ENCODE measurements around the gene ZSCAN10.
A peak's percentile ranks its signal among the peaks of the same experiment; 100 is the strongest.
"Not testable (repeated sequence)": the region's sequence is repeated elsewhere in the genome, so short reads cannot be mapped to it uniquely, and the experiment has no call there.

The ZSCAN10 gene

GRCh38 chr16:3059041-3059722 is 39.9 kb downstream of the ZSCAN10 start:
- DNase-seq = peak; percentile 65

DNA sequence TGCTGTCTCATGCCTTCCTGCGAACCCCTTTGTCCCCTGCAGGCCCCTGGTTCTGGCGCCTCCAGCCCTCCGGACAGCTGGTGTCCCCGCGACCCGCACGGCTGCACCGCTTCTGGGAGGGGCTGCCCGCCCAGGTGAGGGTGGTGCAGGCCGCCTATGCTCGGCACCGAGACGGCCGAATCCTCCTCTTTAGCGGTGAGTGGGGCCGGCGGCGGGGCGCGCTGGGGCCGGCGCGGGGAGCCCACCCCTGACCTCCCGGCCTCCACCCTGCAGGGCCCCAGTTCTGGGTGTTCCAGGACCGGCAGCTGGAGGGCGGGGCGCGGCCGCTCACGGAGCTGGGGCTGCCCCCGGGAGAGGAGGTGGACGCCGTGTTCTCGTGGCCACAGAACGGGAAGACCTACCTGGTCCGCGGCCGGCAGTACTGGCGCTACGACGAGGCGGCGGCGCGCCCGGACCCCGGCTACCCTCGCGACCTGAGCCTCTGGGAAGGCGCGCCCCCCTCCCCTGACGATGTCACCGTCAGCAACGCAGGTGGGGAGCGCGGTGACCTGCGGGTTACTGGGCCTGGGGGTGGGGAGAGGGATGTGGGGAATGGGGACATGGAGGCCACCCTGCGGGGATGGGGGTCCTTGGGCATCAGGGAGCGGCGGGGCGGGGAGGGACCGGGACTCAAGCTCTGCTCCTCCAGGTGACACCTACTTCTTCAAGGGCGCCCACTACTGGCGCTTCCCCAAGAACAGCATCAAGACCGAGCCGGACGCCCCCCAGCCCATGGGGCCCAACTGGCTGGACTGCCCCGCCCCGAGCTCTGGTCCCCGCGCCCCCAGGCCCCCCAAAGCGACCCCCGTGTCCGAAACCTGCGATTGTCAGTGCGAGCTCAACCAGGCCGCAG is 40.7 kb downstream of the ZSCAN10 start:
- DNase-seq = no peak

DNA sequence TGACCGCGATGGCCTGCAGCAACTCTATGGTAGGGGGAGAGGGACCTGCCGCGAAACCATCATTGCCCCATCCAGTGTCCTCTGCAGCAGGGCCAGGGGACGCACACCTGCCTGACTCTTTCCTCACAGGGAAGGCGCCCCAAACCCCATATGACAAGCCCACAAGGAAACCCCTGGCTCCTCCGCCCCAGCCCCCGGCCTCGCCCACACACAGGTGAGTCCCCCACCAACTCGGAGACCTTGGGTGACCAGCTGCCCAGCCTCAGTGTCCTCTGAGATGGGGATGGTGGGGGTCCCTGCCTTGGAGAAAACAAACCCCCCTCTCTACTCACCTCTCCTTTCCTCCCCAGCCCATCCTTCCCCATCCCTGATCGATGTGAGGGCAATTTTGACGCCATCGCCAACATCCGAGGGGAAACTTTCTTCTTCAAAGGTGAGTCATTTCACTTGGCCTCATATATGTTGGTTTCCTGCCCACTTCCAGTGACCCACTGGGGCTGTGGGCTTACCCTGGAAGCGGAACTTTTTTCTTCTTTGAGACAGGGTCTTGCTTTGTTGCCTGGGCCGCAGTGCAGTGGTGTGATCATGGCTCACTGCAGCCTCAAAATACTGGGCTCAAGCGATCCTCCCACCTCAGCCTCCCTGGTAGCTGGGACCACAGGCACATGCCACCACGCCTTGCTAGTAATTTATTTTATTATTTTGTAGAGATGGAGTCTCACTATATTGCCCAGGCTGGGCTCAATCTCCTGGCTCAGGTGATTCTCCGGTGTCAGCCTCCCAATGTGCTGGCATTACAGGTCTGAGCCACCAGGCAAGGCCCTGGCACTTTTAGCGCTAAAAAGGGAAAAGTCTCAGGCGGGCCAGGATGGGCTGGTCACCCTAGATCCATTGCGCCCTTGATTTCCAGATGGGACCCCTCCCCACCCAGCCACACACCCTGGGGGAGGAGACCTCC is 41.6 kb downstream of the ZSCAN10 start:
- no peak for DNase-seq

DNA sequence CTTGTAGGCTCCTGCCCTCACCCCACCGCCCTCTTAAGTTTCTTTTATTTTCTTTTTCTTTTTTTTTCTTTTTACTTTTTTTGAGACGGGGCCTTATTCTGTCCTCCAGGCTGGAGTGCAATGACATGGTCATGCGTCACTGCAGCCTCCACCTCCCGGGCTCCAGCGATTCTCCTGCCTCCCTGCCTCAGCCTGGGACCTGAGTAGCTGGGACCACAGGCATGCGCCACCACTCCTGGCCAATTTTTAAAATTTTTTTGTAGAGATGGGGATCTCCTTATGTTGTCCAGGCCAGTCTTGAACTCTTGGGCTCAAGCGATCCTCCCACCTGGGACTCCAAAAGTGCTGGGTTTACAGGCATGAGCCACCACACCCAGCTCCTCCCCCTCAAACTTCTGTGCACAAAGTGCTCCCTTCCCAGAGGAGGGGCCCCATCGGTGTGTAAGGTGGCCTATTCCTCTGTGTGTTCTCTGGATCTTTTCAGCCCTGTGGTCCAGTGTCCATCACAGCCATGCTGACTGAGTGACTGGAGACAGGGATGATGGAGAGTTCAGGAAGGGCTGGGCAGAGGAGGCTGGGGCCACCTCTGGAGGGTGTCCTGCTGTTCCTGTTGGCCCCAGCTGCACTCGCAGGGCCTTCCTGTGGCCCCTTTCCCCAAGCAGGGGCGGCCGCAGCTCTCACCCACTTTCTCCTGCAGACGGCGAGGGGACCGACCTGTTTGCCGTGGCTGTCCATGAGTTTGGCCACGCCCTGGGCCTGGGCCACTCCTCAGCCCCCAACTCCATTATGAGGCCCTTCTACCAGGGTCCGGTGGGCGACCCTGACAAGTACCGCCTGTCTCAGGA is 42.5 kb downstream of the ZSCAN10 start:
- no peak for DNase-seq

GRCh38 chr16:3055734-3056115 is 43.4 kb downstream of the ZSCAN10 start:
- not testable (repeated sequence) for DNase-seq

- no peak for DNase-seq
These were observed 43.9 kb downstream of the ZSCAN10 start for GRCh38 chr16:3054965-3055733.

DNA sequence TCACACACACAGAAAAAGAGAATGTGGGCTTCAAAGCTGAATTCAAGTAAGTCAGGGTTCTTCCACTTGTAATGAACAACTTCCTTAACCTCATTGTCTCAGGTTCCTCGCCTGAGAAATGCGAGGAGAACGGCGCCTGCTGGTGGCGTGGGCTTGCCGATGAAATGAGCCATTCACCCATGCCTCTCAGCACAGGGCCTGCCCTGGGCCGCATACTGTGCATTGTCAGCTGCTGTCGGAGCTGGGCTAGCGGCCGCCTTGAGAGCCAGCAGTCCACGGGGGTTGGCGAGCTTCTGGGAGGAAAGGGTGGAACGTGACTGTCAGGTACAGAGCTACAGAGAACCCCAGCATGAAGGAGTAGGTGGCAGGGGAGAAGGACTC is 45.8 kb downstream of the ZSCAN10 start:
- DNase-seq = not testable (repeated sequence)

DNA sequence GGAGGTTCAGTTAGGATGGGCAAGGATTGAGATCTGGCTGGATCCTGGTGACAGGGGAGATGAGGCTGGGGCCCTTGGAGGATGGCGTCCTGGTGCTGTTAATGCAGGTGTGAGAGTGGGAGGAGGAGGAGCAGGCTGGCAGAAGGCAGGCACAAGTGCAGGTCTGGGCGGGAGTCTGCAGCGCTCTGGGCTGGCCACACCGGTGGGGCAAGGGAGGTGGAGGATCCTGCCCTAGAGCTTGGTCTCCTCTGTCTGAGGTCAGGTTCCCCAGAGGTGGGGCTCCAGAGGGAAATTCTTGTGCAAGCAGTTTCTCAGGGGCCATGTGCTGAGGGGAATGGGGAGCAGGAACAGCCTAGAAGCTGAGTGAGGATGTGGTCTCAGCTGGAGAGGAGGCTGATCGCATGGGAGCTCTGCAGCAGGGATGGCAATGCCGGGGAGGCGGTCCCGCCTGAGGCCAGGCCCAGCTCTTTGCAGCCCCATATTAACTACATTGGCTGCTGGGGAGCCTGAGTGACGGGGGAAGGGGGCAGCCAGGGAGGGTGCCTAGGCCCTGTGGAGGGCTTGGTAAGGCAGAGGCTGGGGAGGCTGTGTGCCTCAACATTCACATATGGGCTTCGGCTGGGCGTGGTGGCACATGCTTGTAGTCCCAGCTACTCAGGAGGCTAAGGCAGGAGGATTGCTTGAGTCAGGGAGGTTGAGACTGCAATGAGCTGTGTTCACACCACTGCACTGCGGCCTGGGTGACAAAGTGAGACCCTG is 46.3 kb downstream of the ZSCAN10 start:
- DNase-seq = not testable (repeated sequence)

DNA sequence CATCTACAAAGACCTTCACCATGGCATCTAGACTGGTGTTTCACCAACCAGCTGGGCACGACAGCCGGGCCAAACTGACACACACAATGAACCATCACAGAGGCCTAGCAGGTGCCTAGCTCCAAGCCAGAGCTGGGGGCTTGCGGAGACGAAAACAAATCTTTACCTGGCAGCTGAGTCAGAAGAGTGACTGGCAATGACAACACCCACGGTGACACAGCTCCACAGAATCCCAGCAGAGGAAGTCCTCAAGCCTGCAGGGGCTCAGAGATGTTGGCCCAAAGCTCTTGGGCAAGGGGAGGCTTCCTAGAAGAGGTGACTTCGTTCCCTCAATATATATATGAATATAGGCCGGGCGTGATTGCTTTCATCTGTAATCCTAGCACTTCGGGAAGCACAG is 47.6 kb downstream of the ZSCAN10 start:
- DNase-seq = no peak

DNA sequence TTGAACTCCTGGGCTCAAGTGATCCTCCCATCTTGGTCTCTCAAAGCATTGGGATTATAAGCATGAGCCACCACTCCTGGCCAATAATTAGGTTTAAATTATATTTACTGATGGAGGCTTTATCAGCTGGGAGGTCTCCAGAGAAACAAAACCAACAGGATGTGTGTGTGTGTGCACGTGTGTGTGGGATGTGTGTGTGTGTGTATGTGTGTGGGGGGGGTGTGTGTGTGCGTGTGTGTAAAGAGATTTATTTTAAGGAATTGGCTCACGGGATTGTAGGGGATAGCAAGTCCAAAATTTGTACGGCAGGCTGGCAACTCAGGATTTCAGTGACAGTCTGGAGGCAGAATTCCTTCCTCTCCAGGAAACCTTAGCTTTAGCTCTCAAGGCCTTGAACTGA is 48.1 kb downstream of the ZSCAN10 start:
- DNase-seq = no peak

GRCh38 chr16:3050487-3050886 is 48.6 kb downstream of the ZSCAN10 start:
- no peak for DNase-seq

DNA sequence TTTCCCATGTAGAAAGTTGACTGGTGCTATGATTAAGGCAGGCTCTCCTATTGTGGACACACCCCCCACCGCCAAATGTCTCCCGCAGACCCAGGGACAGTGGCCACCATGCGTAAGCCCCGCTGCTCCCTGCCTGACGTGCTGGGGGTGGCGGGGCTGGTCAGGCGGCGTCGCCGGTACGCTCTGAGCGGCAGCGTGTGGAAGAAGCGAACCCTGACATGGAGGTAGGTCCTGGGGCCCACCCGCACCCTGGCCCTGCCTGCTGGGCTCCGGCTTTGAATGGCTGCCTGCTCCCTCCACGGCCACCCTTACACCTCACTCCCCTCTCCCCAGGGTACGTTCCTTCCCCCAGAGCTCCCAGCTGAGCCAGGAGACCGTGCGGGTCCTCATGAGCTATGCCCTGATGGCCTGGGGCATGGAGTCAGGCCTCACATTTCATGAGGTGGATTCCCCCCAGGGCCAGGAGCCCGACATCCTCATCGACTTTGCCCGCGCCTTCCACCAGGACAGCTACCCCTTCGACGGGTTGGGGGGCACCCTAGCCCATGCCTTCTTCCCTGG is 49.1 kb downstream of the ZSCAN10 start:
- no peak for DNase-seq

DNA sequence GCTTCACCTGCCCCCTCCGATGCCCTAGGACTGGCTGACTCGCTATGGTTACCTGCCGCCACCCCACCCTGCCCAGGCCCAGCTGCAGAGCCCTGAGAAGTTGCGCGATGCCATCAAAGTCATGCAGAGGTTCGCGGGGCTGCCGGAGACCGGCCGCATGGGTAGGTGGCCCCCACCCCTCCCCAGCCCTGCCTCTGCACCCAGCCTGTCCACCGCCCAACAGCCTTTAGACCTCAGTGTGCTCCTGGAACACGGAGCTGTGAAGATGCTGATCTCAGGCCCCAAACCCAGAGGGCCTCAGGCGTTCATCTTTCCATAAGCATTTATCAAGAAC is 51.7 kb downstream of the ZSCAN10 start:
- DNase-seq = no peak

DNA sequence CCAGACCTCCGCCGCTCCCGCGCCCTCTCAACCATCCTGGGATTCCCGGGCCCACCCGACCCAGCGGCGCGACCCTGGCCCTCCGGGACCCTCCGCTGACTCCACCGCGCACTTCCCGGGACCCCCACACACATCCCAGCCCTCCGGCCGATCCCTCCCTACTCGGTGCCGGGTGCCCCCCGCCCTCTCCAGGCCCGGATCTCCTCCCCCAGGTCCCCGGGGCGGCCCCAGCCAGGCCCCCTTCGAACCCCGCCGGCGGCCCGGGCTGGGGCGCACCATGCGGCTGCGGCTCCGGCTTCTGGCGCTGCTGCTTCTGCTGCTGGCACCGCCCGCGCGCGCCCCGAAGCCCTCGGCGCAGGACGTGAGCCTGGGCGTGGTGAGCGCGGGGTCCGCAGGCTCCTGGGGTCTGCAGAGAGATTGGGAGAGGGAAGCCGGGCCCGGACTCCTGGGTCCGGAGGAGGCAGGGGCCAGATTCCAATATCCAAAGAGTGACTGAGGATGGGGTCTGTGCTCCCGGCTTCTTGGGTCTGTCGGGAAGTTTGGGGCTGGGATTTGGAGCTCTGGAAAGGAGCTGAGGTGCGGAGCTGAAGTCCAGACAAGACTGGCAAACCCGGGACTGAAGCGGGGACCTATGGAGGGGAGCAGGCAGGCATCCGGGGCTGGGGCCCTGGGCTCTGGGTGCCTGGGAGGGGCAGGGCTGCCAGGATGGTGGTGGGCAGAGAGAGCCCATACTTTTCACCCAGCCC is 52.3 kb downstream of the ZSCAN10 start:
- no peak for DNase-seq

GRCh38 chr16:3045758-3046640 is 53.1 kb downstream of the ZSCAN10 start, which contains the start of gene MMP25:
TSS of gene MMP25 (plus strand) at chr16:3046561. CDS start at chr16:3046918, 357 bp downstream.
- no peak for DNase-seq

DNA sequence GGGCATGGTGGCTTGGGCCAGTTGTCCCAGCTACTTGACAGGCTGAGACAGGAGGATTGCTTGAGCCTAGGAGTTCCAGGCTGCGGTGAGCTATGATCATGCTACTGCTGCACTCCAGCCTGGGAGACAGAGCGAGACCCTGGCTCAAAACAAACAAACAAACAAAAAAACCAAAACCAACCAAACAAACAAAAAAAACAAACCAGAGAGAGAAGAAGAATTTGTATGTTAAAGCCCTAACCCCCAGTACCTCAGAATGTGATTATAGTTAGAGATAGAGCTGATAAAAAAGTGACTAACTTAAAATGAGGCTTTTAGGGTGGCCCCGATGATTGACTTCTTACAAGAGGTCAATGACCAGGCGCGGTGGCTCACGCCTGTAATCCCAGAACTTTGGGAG is 54.4 kb downstream of the ZSCAN10 start:
- no peak for DNase-seq

DNA sequence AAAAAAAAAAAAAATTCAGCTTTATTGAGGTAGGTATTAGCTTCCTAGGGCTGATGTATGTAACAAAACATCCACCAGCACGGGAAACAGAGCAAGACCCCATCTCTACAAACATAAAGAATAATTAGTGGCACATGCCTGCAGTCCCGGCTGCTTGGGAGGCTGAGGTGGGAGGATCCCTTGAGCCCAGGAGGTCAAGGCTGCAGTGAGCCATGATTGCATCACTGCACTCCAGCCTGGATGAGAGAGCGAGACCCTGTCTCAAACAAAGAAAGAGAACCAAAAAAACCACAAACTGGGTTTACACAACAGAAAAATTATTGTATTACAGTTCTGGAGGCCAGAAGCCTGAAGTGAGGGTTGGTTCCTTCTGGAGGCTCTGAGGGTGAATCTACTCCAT is 56.7 kb downstream of the ZSCAN10 start:
- no peak for DNase-seq

GRCh38 chr16:3038896-3039295 is 60.2 kb downstream of the ZSCAN10 start:
- no peak for DNase-seq
